ENCODE results near the gene IMPA2. TPM values are rescaled to one million over a fixed set of nuclear protein-coding genes. Genes with fewer than 3 reads are reported as not detected.
"Not testable (repeated sequence)": the region's sequence is repeated elsewhere in the genome, so short reads cannot be mapped to it uniquely, and the experiment has no call there.

Gene IMPA2
- total RNA-seq, 1 donor from 2014 or later, result 24.1 TPM

- no peaks in the 10 kb centered on the region for H3K4me1 Mint-ChIP-seq (ENCODE audit: unreplicated experiment)
- no peak overlapping the region for H3K4me3 Mint-ChIP-seq (ENCODE audit: unreplicated experiment)
- no peak for TF ChIP-seq CTCF (IDR thresholded peaks at IDR 0.05; ENCODE audit: unreplicated experiment)
- no peaks in the 10 kb centered on the region for H3K36me3 Mint-ChIP-seq (ENCODE audit: low read depth, unreplicated experiment)
- no peaks in the 10 kb centered on the region for H3K9me3 Mint-ChIP-seq (ENCODE audit: unreplicated experiment)
- peak; percentile 41 for DNase-seq (ENCODE audit: low spot score)
- H3K27me3 Mint-ChIP-seq (ENCODE audit: unreplicated experiment), result no peaks in the 10 kb centered on the region
- no peak overlapping the region for H3K27ac Mint-ChIP-seq (ENCODE audit: unreplicated experiment)
Measured at GRCh38 chr18:12076424-12077140, 95.3 kb downstream of the IMPA2 start.

GRCh38 chr18:12077994-12078393 lies 96.7 kb downstream of the IMPA2 start:
- H3K4me1 Mint-ChIP-seq (ENCODE audit: unreplicated experiment), result not testable (repeated sequence)

GRCh38 chr18:12079491-12080237 lies 98.4 kb downstream of the IMPA2 start:
- no peak overlapping the region for H3K4me3 Mint-ChIP-seq (ENCODE audit: unreplicated experiment)
- no peaks in the 10 kb centered on the region for H3K4me1 Mint-ChIP-seq (ENCODE audit: unreplicated experiment)
- H3K27ac Mint-ChIP-seq (ENCODE audit: unreplicated experiment), result no peak overlapping the region
- no peak for DNase-seq (ENCODE audit: low spot score)
- H3K9me3 Mint-ChIP-seq (ENCODE audit: unreplicated experiment), result no peaks in the 10 kb centered on the region
- no peaks in the 10 kb centered on the region for H3K27me3 Mint-ChIP-seq (ENCODE audit: unreplicated experiment)
- H3K36me3 Mint-ChIP-seq (ENCODE audit: low read depth, unreplicated experiment), result no peaks in the 10 kb centered on the region
- TF ChIP-seq CTCF (IDR thresholded peaks at IDR 0.05; ENCODE audit: unreplicated experiment), result no peak

More at GRCh38 chr18:12077994-12078393, 96.7 kb downstream of the IMPA2 start:
- not testable (repeated sequence) for H3K4me3 Mint-ChIP-seq (ENCODE audit: unreplicated experiment); DNase-seq (ENCODE audit: low spot score); H3K36me3 Mint-ChIP-seq (ENCODE audit: low read depth, unreplicated experiment); H3K27me3 Mint-ChIP-seq (ENCODE audit: unreplicated experiment); H3K27ac Mint-ChIP-seq (ENCODE audit: unreplicated experiment); H3K9me3 Mint-ChIP-seq (ENCODE audit: unreplicated experiment)

Other genes starting within 250 kb of the IMPA2 start
- 38.5 TPM for gene CHMP1B, start 130.1 kb upstream of the IMPA2 start, total RNA-seq (ENCODE audit: unreplicated experiment)
- 32.8 TPM for gene MPPE1, start 73.2 kb upstream of the IMPA2 start, total RNA-seq (ENCODE audit: unreplicated experiment)
- 0.13 TPM for gene ANKRD62, start 112.3 kb downstream of the IMPA2 start, total RNA-seq (ENCODE audit: unreplicated experiment)

Data from endothelial cell (in vitro differentiated cells).